ENCODE data around the gene FMO1.
A peak's percentile ranks its signal among the peaks of the same experiment; 100 is the strongest.
"Not testable (repeated sequence)": the region's sequence is repeated elsewhere in the genome, so short reads cannot be mapped to it uniquely, and the experiment has no call there.

The FMO1 gene

DNA sequence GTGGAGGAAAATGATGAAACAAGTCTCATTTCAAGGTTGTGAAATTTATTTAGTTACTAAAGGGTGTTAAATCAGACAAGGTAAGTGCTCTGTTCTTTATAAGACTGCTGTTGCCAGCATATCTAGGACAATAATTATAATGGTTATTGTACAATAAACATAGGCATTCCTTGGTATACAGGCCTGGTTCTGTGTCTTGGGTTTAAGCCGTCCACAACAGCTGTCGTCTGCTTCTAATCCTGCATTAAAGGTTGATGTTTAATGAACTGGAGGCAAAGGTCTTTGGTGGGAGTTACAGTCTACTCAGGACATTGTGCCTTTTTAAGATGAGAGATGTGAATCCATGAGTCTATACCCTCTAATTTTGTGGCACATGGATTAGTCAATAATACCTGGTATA is 42.3 kb downstream of the FMO1 start:
- Histone ChIP-seq H3K36me3 (replicated peaks; ENCODE audit: low read depth, low read length) (peaks cover 2% of the 10 kb centered on the region), H3K4me3 (ENCODE audit: low read length) (no peak overlapping the region), H3K9me3 (ENCODE audit: insufficient read depth, low read length) (no peaks in the 10 kb centered on the region), H4K20me1 (ENCODE audit: insufficient read depth, low read length) (no peaks in the 10 kb centered on the region), H3K27me3 (ENCODE audit: low read depth, low read length) (no peaks in the 10 kb centered on the region), H3K27ac (ENCODE audit: low read length) (no peak overlapping the region), H3K4me2 (ENCODE audit: low read length) (no peak overlapping the region), H3K79me2 (ENCODE audit: low read length) (no peaks in the 10 kb centered on the region), H3K9ac (ENCODE audit: low read length) (no peak overlapping the region), H2AFZ (ENCODE audit: low read depth, low read length) (no peak overlapping the region), H3K4me1 (ENCODE audit: low read length) (peaks cover 53% of the 10 kb centered on the region)
- no peak for TF ChIP-seq EZH2phosphoT487 (IDR thresholded peaks at IDR 0.05; ENCODE audit: low read depth)
- TF ChIP-seq, protein P1, sequence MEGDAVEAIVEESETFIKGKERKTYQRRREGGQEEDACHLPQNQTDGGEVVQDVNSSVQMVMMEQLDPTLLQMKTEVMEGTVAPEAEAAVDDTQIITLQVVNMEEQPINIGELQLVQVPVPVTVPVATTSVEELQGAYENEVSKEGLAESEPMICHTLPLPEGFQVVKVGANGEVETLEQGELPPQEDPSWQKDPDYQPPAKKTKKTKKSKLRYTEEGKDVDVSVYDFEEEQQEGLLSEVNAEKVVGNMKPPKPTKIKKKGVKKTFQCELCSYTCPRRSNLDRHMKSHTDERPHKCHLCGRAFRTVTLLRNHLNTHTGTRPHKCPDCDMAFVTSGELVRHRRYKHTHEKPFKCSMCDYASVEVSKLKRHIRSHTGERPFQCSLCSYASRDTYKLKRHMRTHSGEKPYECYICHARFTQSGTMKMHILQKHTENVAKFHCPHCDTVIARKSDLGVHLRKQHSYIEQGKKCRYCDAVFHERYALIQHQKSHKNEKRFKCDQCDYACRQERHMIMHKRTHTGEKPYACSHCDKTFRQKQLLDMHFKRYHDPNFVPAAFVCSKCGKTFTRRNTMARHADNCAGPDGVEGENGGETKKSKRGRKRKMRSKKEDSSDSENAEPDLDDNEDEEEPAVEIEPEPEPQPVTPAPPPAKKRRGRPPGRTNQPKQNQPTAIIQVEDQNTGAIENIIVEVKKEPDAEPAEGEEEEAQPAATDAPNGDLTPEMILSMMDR (IDR thresholded peaks at IDR 0.05; ENCODE audit: low read depth, low read length): no peak

DNA sequence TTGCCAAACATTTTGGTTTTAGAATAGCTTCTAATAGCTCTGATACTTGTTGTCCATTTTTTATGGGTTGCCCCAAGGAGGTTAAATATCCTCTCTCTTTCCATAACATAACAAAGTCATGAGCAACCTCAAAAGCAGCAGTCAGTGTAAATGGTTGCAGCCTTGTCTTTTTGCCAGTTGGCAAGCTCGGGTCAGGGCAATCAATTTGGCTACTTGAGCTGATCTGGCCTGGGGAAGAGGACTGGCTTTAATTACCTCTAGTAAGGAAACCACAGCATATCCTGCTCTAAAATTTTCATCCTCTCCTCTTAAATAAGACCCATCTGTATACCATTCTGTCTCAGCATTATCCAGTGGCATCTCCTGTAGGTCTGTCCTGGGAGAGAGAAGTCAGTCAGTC is 44.5 kb downstream of the FMO1 start:
- Histone ChIP-seq H3K4me1 (ENCODE audit: low read length) (peaks cover 54% of the 10 kb centered on the region), H3K9ac (ENCODE audit: low read length) (no peak overlapping the region), H3K4me3 (ENCODE audit: low read length) (no peak overlapping the region), H3K27me3 (ENCODE audit: low read depth, low read length) (no peaks in the 10 kb centered on the region), H3K27ac (ENCODE audit: low read length) (no peak overlapping the region), H3K36me3 (replicated peaks; ENCODE audit: low read depth, low read length) (peaks cover 8% of the 10 kb centered on the region), H4K20me1 (ENCODE audit: insufficient read depth, low read length) (no peaks in the 10 kb centered on the region), H3K4me2 (ENCODE audit: low read length) (no peak overlapping the region), H3K79me2 (ENCODE audit: low read length) (no peaks in the 10 kb centered on the region), H3K9me3 (ENCODE audit: insufficient read depth, low read length) (peaks cover 4% of the 10 kb centered on the region; the same call in 1 of the 2 replicates), H2AFZ (ENCODE audit: low read depth, low read length) (no peak overlapping the region)
- TF ChIP-seq, protein P1 (IDR thresholded peaks at IDR 0.05; ENCODE audit: low read depth, low read length): no peak
- TF ChIP-seq EZH2phosphoT487 (IDR thresholded peaks at IDR 0.05; ENCODE audit: low read depth): no peak

DNA sequence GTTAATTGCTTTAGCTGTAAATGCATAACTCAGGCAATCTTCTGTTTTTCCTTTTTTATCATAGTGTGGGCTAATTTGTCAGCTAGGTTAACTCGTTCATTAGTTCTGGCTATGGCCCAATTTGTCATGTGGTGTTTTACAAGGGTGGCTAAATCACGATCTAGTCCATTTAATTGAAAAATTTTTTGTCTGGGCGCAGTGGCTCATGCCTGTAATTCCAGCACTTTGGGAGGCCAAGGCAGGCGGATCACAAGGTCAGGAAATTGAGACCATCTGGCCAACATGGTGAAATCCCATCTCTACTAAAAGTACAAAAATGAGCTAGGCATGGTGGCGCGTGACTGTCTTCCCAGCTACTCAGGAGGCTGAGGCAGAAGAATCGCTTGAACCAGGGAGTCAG is 47.1 kb downstream of the FMO1 start:
- H3K36me3 ChIP-seq (replicated peaks; ENCODE audit: low read depth, low read length): peaks cover 29% of the 10 kb centered on the region
- not testable (repeated sequence) for H2AFZ ChIP-seq (ENCODE audit: low read depth, low read length); H3K4me2 ChIP-seq (ENCODE audit: low read length)

DNA sequence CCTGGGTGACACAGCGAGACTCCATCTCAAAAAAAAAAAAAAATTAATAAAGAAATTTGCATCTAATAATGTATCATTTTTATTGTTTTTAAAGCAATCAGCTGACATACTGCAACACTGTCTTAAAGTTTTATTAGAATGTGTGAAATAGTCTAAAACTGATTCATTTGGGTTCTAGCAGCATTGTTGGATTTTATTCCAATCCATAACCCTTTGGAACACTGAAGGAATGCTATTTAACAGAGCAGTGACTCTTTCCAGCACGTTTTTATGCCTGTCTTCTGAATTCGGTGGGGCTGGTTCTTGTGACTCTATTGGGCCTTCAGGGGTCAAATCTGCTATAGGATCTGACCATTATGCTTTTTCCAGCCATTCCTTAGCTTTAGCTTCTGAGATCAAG is 47.5 kb downstream of the FMO1 start:
- Histone ChIP-seq H3K4me2 (ENCODE audit: low read length) (peak overlapping the region; percentile 45; the same call in 1 of the 2 replicates), H3K27ac (ENCODE audit: low read length) (peak overlapping the region; percentile 86)

More for the DNA sequence above, 47.1 kb downstream of the FMO1 start:
- Histone ChIP-seq H3K9me3 (ENCODE audit: insufficient read depth, low read length) (peaks cover 21% of the 10 kb centered on the region), H3K4me1 (ENCODE audit: low read length) (peaks cover 34% of the 10 kb centered on the region)
- not testable (repeated sequence) for H4K20me1 ChIP-seq (ENCODE audit: insufficient read depth, low read length); H3K27me3 ChIP-seq (ENCODE audit: low read depth, low read length); H3K4me3 ChIP-seq (ENCODE audit: low read length); H3K27ac ChIP-seq (ENCODE audit: low read length); H3K9ac ChIP-seq (ENCODE audit: low read length); H3K79me2 ChIP-seq (ENCODE audit: low read length)

More for the DNA sequence above, 47.5 kb downstream of the FMO1 start:
- Histone ChIP-seq H3K79me2 (ENCODE audit: low read length) (no peaks in the 10 kb centered on the region), H3K27me3 (ENCODE audit: low read depth, low read length) (no peaks in the 10 kb centered on the region), H3K4me1 (ENCODE audit: low read length) (peaks cover 34% of the 10 kb centered on the region), H2AFZ (ENCODE audit: low read depth, low read length) (no peak overlapping the region), H3K4me3 (ENCODE audit: low read length) (no peak overlapping the region), H3K9ac (ENCODE audit: low read length) (no peak overlapping the region; the same call in 1 of the 2 replicates), H4K20me1 (ENCODE audit: insufficient read depth, low read length) (no peaks in the 10 kb centered on the region), H3K36me3 (replicated peaks; ENCODE audit: low read depth, low read length) (peaks cover 32% of the 10 kb centered on the region), H3K9me3 (ENCODE audit: insufficient read depth, low read length) (peaks cover 24% of the 10 kb centered on the region)
- TF ChIP-seq EZH2phosphoT487 (IDR thresholded peaks at IDR 0.05; ENCODE audit: low read depth): no peak
- TF ChIP-seq, protein P1 (IDR thresholded peaks at IDR 0.05; ENCODE audit: low read depth, low read length): no peak
